Sigmoid colon (tissue), 4 donors: ENCODE measurements around the gene TOP3B.

ENCODE experiments used
- EP300 ChIP-seq, 4 donors: sonication (generic); formaldehyde crosslinking; IDR thresholded peaks; one replicate each; pipeline ENCODE4 v1.6.1; 2017; ENCODE audit warnings: antibody characterized with exemption in 4 of 4
- POLR2A ChIP-seq, 2 donors: fragments of 450-650 bp; IDR thresholded peaks; one replicate each; pipeline ENCODE4 v1.6.1; 2016; ENCODE audit warnings: antibody characterized with exemption in 2 of 2, mild to moderate bottlenecking in 2 of 2, moderate library complexity in 2 of 2
- POLR2AphosphoS5 ChIP-seq, 4 donors: sonication (generic); formaldehyde crosslinking; IDR thresholded peaks; one replicate each; pipeline ENCODE4 v1.6.1; 2017; ENCODE audit warnings: antibody characterized with exemption in 4 of 4
- TF ChIP-seq, protein P1 (sequence below), 4 experiments: fragments of 450-650 bp in 3 of 4; fragments of 200-600 bp in 1 of 4; IDR thresholded peaks; one replicate each; pipeline ENCODE4 v1.5.1; 2016 to 2019; ENCODE audit warnings: antibody characterized with exemption in 4 of 4, mild to moderate bottlenecking in 3 of 4, moderate library complexity in 2 of 4

DNA sequence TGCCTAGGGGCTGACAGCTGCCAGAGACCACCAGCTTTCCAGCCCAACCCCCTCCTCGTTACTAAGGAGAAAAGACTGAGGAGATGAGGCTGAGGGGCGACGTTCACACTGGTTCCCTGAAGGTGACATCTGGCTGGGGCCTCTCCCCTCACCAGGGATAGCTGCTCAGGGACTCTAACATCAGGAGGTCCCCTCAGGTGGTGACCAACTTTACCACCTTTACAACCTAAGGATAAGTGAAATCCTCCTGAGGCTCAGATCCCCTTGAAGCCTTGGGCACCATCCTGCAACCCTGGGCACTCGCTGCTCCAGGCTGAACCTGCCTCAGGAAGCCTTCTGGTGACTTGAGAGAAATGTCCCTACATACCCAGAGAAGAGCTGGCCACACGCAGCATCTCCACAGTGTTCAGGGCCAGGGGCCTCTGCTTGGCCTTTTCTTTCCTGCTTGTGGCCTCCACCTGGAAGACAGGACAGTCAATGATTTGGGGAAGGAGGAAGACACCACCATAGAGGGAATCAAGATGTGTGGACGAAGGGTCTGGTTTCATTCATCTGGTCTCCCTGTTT is 17.6 kb downstream of the TOP3B start:
- TF ChIP-seq, protein P1, sequence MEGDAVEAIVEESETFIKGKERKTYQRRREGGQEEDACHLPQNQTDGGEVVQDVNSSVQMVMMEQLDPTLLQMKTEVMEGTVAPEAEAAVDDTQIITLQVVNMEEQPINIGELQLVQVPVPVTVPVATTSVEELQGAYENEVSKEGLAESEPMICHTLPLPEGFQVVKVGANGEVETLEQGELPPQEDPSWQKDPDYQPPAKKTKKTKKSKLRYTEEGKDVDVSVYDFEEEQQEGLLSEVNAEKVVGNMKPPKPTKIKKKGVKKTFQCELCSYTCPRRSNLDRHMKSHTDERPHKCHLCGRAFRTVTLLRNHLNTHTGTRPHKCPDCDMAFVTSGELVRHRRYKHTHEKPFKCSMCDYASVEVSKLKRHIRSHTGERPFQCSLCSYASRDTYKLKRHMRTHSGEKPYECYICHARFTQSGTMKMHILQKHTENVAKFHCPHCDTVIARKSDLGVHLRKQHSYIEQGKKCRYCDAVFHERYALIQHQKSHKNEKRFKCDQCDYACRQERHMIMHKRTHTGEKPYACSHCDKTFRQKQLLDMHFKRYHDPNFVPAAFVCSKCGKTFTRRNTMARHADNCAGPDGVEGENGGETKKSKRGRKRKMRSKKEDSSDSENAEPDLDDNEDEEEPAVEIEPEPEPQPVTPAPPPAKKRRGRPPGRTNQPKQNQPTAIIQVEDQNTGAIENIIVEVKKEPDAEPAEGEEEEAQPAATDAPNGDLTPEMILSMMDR (IDR thresholded peaks at IDR 0.05), result no peak
- TF ChIP-seq POLR2AphosphoS5 (IDR thresholded peaks at IDR 0.05) (no peak), POLR2A (IDR thresholded peaks at IDR 0.05) (no peak), EP300 (IDR thresholded peaks at IDR 0.05) (no peak)
